H1 (cell line): ENCODE data around the gene ARV1. TPM values are rescaled to one million over a fixed set of nuclear protein-coding genes. Genes with fewer than 3 reads are reported as not detected.
A peak's percentile ranks its signal among the peaks of the same experiment; 100 is the strongest.

Experiments used
- CTCF ChIA-PET: fragments of 300-600 bp; sonication (Branson Sonifier 250); formaldehyde crosslinking; loops from one replicate; lab custom pipeline; 2021; ENCODE audit not compliant: partially characterized antibody; lab: Charles Lee
- POLR2A ChIA-PET: fragments of 300-600 bp; sonication (Branson Sonifier 250); formaldehyde crosslinking; loops from one replicate; lab custom pipeline; 2021; ENCODE audit warnings: inconsistent platforms; ENCODE audit not compliant: partially characterized antibody; lab: Charles Lee
- DNase-seq, 2 experiments: peaks; one replicate each; pipeline versions ENCODE4 v3.0.0 to v3.0.0-alpha.2; 2010 to 2022; ENCODE audit warnings: low spot score in 2 of 2, low read depth in 1 of 2, mixed read lengths in 1 of 2
- FAIRE-seq: peaks from 2 replicates; lab custom pipeline; 2011; peaks lifted over from hg19 to GRCh38; lab: Jason Lieb, UNC
- H2AFZ ChIP-seq: 2 replicates; pipeline ENCODE4 v1.8.1; 2012; ENCODE audit warnings: low read length, inconsistent platforms
- H2AK5ac ChIP-seq: 2 replicates; pipeline ENCODE4 v1.6.1; 2013; ENCODE audit warnings: low read depth, low read length
- H2BK120ac ChIP-seq: replicated peaks from 2 replicates; pipeline ENCODE3; 2013; ENCODE audit warnings: low read depth, low read length, inconsistent platforms
- H2BK12ac ChIP-seq: 2 replicates; pipeline ENCODE4 v1.6.1; 2013; ENCODE audit warnings: low read depth, low read length
- H2BK15ac ChIP-seq: 2 replicates; pipeline ENCODE4 v1.6.1; 2013; ENCODE audit warnings: low read length
- H2BK20ac ChIP-seq: 2 replicates; pipeline ENCODE4 v1.6.1; 2013; ENCODE audit warnings: low read length
- H2BK5ac ChIP-seq: 2 replicates; pipeline ENCODE4 v1.6.1; 2013; ENCODE audit warnings: low read depth, low read length
- H3K14ac ChIP-seq: 2 replicates; pipeline ENCODE4 v1.6.1; 2013; ENCODE audit warnings: inconsistent platforms; ENCODE audit not compliant: insufficient read length
- H3K18ac ChIP-seq: 2 replicates; pipeline ENCODE4 v1.6.1; 2013; ENCODE audit warnings: low read length; ENCODE audit errors: extremely low read depth
- H3K23ac ChIP-seq: 2 replicates; pipeline ENCODE4 v1.6.1; 2013; ENCODE audit warnings: inconsistent platforms; ENCODE audit not compliant: insufficient read length
- H3K23me2 ChIP-seq: 2 replicates; pipeline ENCODE4 v1.6.1; 2013; ENCODE audit warnings: low read depth, low read length
- H3K27ac ChIP-seq: 2 replicates; pipeline ENCODE4 v1.6.1; 2011; ENCODE audit warnings: low read depth, low read length, inconsistent platforms
- H3K27me3 ChIP-seq, 4 experiments: replicated peaks in 1 of 4; 1 replicate in 1 of 4; 2 replicates in 3 of 4; pipeline versions ENCODE4 v1.6.1 to v1.8.1; 2011 to 2013; ENCODE audit warnings: low read length in 3 of 4, mild to moderate bottlenecking in 3 of 4, inconsistent platforms in 2 of 4, mixed read lengths in 2 of 4, moderate library complexity in 1 of 4; ENCODE audit not compliant: control insufficient read depth in 3 of 4, insufficient read depth in 3 of 4; ENCODE audit errors: extremely low read depth in 1 of 4
- H3K36me3 ChIP-seq, 4 experiments: 2 replicates each; pipeline versions ENCODE4 v1.6.1 to v1.8.1; 2011 to 2013; ENCODE audit warnings: mild to moderate bottlenecking in 4 of 4, low read length in 3 of 4, moderate library complexity in 2 of 4, control low read depth in 1 of 4, inconsistent platforms in 1 of 4; ENCODE audit not compliant: insufficient read depth in 4 of 4, control insufficient read depth in 2 of 4
- H3K4ac ChIP-seq: replicated peaks from 2 replicates; pipeline ENCODE3; 2013; ENCODE audit warnings: low read length, low read depth, mixed read lengths, inconsistent platforms; ENCODE audit not compliant: insufficient read length
- H3K4me1 ChIP-seq, 4 experiments: replicated peaks in 1 of 4; 1 replicate in 1 of 4; 2 replicates in 3 of 4; pipeline versions ENCODE4 v1.6.1 to v1.8.1; 2011 to 2013; ENCODE audit warnings: low read length in 3 of 4, inconsistent platforms in 2 of 4, mixed read lengths in 1 of 4; ENCODE audit not compliant: insufficient read depth in 4 of 4, control insufficient read depth in 3 of 4
- H3K4me2 ChIP-seq, 2 experiments: 2 replicates each; pipeline versions ENCODE4 v1.6.1 to v1.8.1; 2011 to 2013; ENCODE audit warnings: low read depth in 2 of 2, low read length in 2 of 2, control low read depth in 1 of 2, inconsistent platforms in 1 of 2, mild to moderate bottlenecking in 1 of 2; ENCODE audit not compliant: insufficient read depth in 1 of 2
- H3K4me3 ChIP-seq, 4 experiments: fragments of 200-600, 300-600 bp in 1 of 4; sonication (generic), shearing (Covaris generic), sonication (Bioruptor Twin) in 1 of 4; 2 replicates each; pipeline versions ENCODE4 v1.5.1 to v1.8.1; 2011 to 2016; ENCODE audit warnings: low read length in 4 of 4, low read depth in 3 of 4, control low read depth in 2 of 4, inconsistent platforms in 2 of 4, mild to moderate bottlenecking in 2 of 4, mixed read lengths in 1 of 4, moderate library complexity in 1 of 4; ENCODE audit not compliant: insufficient read depth in 2 of 4; ENCODE audit errors: extremely low read depth in 1 of 4
- H3K56ac ChIP-seq: replicated peaks from 2 replicates; pipeline ENCODE3; 2013; ENCODE audit warnings: low read depth, mild to moderate bottlenecking, mixed read lengths, low read length, inconsistent platforms; ENCODE audit not compliant: insufficient read length
- H3K79me1 ChIP-seq: 2 replicates; pipeline ENCODE4 v1.6.1; 2013; ENCODE audit warnings: low read depth, low read length, control low read depth
- H3K79me2 ChIP-seq, 2 experiments: 2 replicates each; pipeline versions ENCODE4 v1.6.1 to v1.8.1; 2012 to 2013; ENCODE audit warnings: low read length in 2 of 2, mild to moderate bottlenecking in 2 of 2, inconsistent platforms in 1 of 2; ENCODE audit not compliant: insufficient read depth in 2 of 2, control insufficient read depth in 1 of 2
- H3K9ac ChIP-seq, 4 experiments: replicated peaks in 1 of 4; 1 replicate in 1 of 4; 2 replicates in 3 of 4; pipeline versions ENCODE4 v1.6.1 to v1.8.1; 2011 to 2013; ENCODE audit warnings: low read depth in 3 of 4, low read length in 3 of 4, control low read depth in 2 of 4, mild to moderate bottlenecking in 2 of 4, moderate library complexity in 2 of 4, inconsistent platforms in 1 of 4; ENCODE audit errors: extremely low read depth in 1 of 4
- H3K9me3 ChIP-seq, 2 experiments: 2 replicates each; pipeline versions ENCODE4 v1.6.1 to v1.8.1; 2012 to 2013; ENCODE audit warnings: mild to moderate bottlenecking in 2 of 2, moderate library complexity in 2 of 2, control low read depth in 1 of 2, inconsistent platforms in 1 of 2, low read depth in 1 of 2, low read length in 1 of 2, mixed read lengths in 1 of 2; ENCODE audit not compliant: insufficient read depth in 2 of 2
- H4K20me1 ChIP-seq, 2 experiments: replicated peaks in 1 of 2; 2 replicates each; pipeline versions ENCODE3 to v1.8.1; 2011 to 2013; ENCODE audit warnings: inconsistent platforms in 2 of 2, low read length in 2 of 2, mild to moderate bottlenecking in 1 of 2; ENCODE audit not compliant: insufficient read depth in 2 of 2, control insufficient read depth in 1 of 2
- H4K5ac ChIP-seq: 2 replicates; pipeline ENCODE4 v1.6.1; 2013; ENCODE audit warnings: low read length, low read depth, mixed read lengths, inconsistent platforms; ENCODE audit not compliant: insufficient read length
- H4K8ac ChIP-seq: 2 replicates; pipeline ENCODE4 v1.8.0; 2013; ENCODE audit warnings: mild to moderate bottlenecking, moderate library complexity, low read length, inconsistent platforms; ENCODE audit not compliant: insufficient read depth; ENCODE audit errors: extremely low read depth
- H4K91ac ChIP-seq: replicated peaks from 2 replicates; pipeline ENCODE3; 2013; ENCODE audit warnings: low read length, mixed read lengths, inconsistent platforms; ENCODE audit not compliant: insufficient read length
- RAD21 ChIP-seq, 2 experiments: IDR thresholded peaks in 1 of 2; conservative IDR thresholded peaks in 1 of 2; 2 replicates each; pipeline ENCODE4 v1.6.1; 2011; ENCODE audit warnings: low read depth in 2 of 2, low read length in 2 of 2, improper control_type of control experiment in 1 of 2, inconsistent platforms in 1 of 2, mild to moderate bottlenecking in 1 of 2, moderate library complexity in 1 of 2
- SRF ChIP-seq: IDR thresholded peaks from 2 replicates; pipeline ENCODE4 v1.6.1; 2011; ENCODE audit warnings: mild to moderate bottlenecking, low read depth, low read length, moderate library complexity
- WGBS, 2 experiments: shearing (Covaris generic) in 1 of 2; methylation state at CpG; one replicate each; pipeline versions ENCODE4 v1.1.6 to v1.1.7; 2013 to 2015; ENCODE audit warnings: low lambda C conversion rate in 2 of 2, mixed read lengths in 2 of 2, inconsistent platforms in 1 of 2, low coverage in 1 of 2, missing lambda C conversion rate in 1 of 2; ENCODE audit not compliant: insufficient replicate concordance in 2 of 2, insufficient coverage in 1 of 2, insufficient read length in 1 of 2; ENCODE audit errors: extremely low coverage in 1 of 2, missing lambda C conversion rate in 1 of 2; 5-methylcytosine and 5-hydroxymethylcytosine counted together
- polyA plus RNA-seq, 7 experiments: library from polyadenylated mRNA; depleted of rRNA in 3 of 7; stranded (reverse) in 5 of 7; unstranded in 2 of 7; fragments of >200 nt in 5 of 7; fragments of 200-250 nt in 2 of 7; gene quantifications; 1 replicate in 5 of 7; 2 replicates in 1 of 7; 4 replicates in 1 of 7; pipeline versions ENCODE4 v1.2.1 to v1.2.3, GENCODE V29; 2011 to 2013; ENCODE audit warnings: missing spikeins in 2 of 7, mixed read lengths in 2 of 7
- total RNA-seq: library from RNA; stranded (reverse); fragmentation: NEBNext Ultra II Directional; extraction: Animal tissue kit (Norgen Biotek cat#: 25700); gene quantifications from 2 replicates; pipeline ENCODE4 v1.2.1, GENCODE V29; 2021

Gene ARV1
- total and polyA plus RNA-seq, 2 of the 8 experiments (the other 6 are each of a cell fraction or from before 2014, with no cell fraction given): 13.1 to 13.4 TPM

DNA sequence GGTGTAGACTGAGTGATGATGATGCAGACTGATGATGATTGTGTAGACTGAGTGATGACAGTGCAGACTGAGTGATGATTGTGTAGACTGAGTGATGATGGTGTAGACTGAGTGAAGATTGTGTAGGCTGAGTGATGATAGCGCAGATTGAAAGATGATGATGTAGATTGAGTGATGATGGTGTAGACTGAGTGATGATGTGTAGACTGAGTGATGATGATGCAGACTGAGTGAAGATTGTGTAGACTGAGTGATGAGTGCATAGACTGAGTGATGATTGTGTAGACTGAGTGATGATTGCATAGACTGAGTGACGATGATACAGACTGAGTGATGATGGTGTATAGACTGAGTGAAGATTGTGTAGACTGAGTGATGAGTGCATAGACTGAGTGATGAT, 32.5 kb downstream of the ARV1 start:
- Histone ChIP-seq H3K14ac (no peak overlapping the region), H2BK20ac (no peak overlapping the region), H2BK120ac (no peak overlapping the region), H3K9me3 (0 out of 4 replicates have a peak, but pooled peaks cover 0 to 3% of the 10 kb centered on the region in 2 experiments), H2AFZ (no peak overlapping the region), H2BK5ac (no peak overlapping the region), H3K27me3 (no peaks in the 10 kb centered on the region; a peak in 2 of 7 replicates), H3K27ac (no peak overlapping the region), H3K4me3 (no peak overlapping the region), H3K79me1 (no peaks in the 10 kb centered on the region), H4K91ac (no peak overlapping the region), H3K4me2 (no peak overlapping the region), H4K5ac (no peak overlapping the region), H3K23ac (no peak overlapping the region), H3K4me1 (no peaks in the 10 kb centered on the region), H4K20me1 (peaks cover 0 to 4% of the 10 kb centered on the region in 2 experiments), H3K9ac (no peak overlapping the region; a peak in 1 of 7 replicates), H2AK5ac (peak overlapping the region; percentile 67; the same call in 1 of the 2 replicates), H2BK12ac (no peak overlapping the region), H3K18ac (no peak overlapping the region), H3K79me2 (no peaks in the 10 kb centered on the region), H4K8ac (no peak overlapping the region), H2BK15ac (no peak overlapping the region), H3K56ac (no peak overlapping the region), H3K4ac (no peak overlapping the region), H3K36me3 (no peaks in the 10 kb centered on the region), H3K23me2 (peaks cover 5% of the 10 kb centered on the region; the same call in 1 of the 2 replicates)
- CTCF ChIA-PET: interaction anchor here (0.7 kb wide), 1 partner anchor 11 kb away, joined by 3 read pairs; no protein-coding TSS in a partner anchor
- no peak for FAIRE-seq
- no peak for DNase-seq
- 78 to 100% methylated on average over 1 to 2 of the region's 2 CpGs for WGBS, 2 experiments
- POLR2A ChIA-PET: no interaction called here
- TF ChIP-seq SRF (no peak), RAD21 (IDR thresholded peaks at IDR 0.05 in 1 of 2, conservative IDR thresholded peaks at IDR 0.05 in 1 of 2; ENCODE audit: low read depth in 2 of 2, low read length in 2 of 2) (no peak)
